Measurements from ENCODE around the gene MTA1. TPM values are rescaled to one million over a fixed set of nuclear protein-coding genes. Genes with fewer than 3 reads are reported as not detected.
A peak's percentile ranks its signal among the peaks of the same experiment; 100 is the strongest.

MTA1 gene
- total RNA-seq, 1 donor from 2014 or later: 48.3 TPM

- no peak for DNase-seq
Measured at GRCh38 chr14:105387530-105387922, 32.1 kb upstream of the MTA1 start.

GRCh38 chr14:105388110-105388951, 31.3 kb upstream of the MTA1 start:
- DNase-seq: no peak

GRCh38 chr14:105388976-105389375, 30.7 kb upstream of the MTA1 start:
- no peak for DNase-seq

- DNase-seq: no peak
Measured at GRCh38 chr14:105389534-105389933, 30.1 kb upstream of the MTA1 start.

GRCh38 chr14:105389976-105390848, 29.4 kb upstream of the MTA1 start:
- DNase-seq: no peak

- DNase-seq: no peak
Measured at GRCh38 chr14:105390849-105391500, 28.7 kb upstream of the MTA1 start.

GRCh38 chr14:105391541-105391940, 28.1 kb upstream of the MTA1 start:
- DNase-seq: no peak

- DNase-seq: no peak
Measured at GRCh38 chr14:105392131-105393090, 27.2 kb upstream of the MTA1 start.

- DNase-seq: no peak
Measured at GRCh38 chr14:105393151-105393550, 26.5 kb upstream of the MTA1 start.

GRCh38 chr14:105394714-105395537, 24.7 kb upstream of the MTA1 start:
- no peak for DNase-seq

GRCh38 chr14:105395538-105395854, 24.1 kb upstream of the MTA1 start:
- DNase-seq: no peak

- DNase-seq: no peak
Measured at GRCh38 chr14:105397350-105397931, 22.2 kb upstream of the MTA1 start.

- DNase-seq: peak; percentile 70
Measured at GRCh38 chr14:105398044-105398725, 21.4 kb upstream of the MTA1 start, which contains the start of gene TEX22. Gene TEX22, plus strand, starts transcription at chr14:105398538. Its CDS starts 803 bp downstream, at chr14:105399341.

GRCh38 chr14:105398726-105399465, 20.7 kb upstream of the MTA1 start:
- DNase-seq: no peak

- no peak for DNase-seq
Measured at GRCh38 chr14:105399466-105399775, 20.2 kb upstream of the MTA1 start.

GRCh38 chr14:105400016-105400415, 19.6 kb upstream of the MTA1 start:
- DNase-seq: no peak

GRCh38 chr14:105401699-105402098, 17.9 kb upstream of the MTA1 start:
- no peak for DNase-seq

- DNase-seq: no peak
Measured at GRCh38 chr14:105408592-105408991, 11.0 kb upstream of the MTA1 start.

- no peak for DNase-seq
Measured at GRCh38 chr14:105409364-105409763, 10.3 kb upstream of the MTA1 start.
